ENCODE data around the gene CC2D1A.

DNA sequence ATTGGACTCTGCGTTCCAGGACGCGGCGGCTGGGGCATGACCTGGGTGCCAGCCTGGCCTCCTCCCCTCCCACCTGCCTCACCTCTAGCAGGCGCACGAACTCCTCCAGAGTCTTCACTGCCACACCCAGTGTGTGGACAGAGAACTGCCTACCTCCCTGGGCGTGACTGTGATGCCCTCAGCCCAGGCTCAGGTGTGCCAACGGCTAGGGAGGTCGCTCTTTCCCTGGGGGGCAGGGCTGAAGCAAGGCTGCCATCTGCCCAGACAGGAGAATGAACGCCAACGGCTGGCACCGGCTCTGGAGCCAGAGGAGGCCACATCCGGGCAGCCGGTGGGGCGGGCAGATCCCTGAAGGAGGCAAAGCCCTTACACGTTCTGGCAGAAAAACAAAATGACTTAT, 17.7 kb upstream of the CC2D1A start:
- no peak for TF ChIP-seq CTCF (IDR thresholded peaks at IDR 0.05)
- TF ChIP-seq EP300 (IDR thresholded peaks at IDR 0.05), result no peak
- no peak for TF ChIP-seq POLR2AphosphoS5 (IDR thresholded peaks at IDR 0.05)
- no peak for TF ChIP-seq POLR2A (IDR thresholded peaks at IDR 0.05)

All from stomach (tissue), 4 donors.